NCI-H2107 treated with DMSO at 0.1 percent for 48 hours (cell line): ENCODE measurements around the gene SVBP.

Experiments
- DNase-seq: peaks from one replicate; lab custom pipeline; 2025; ENCODE audit not compliant: unreplicated experiment; lab: John Stamatoyannopoulos, UW

Gene SVBP

GRCh38 chr1:42765832-42766740 is 51.1 kb downstream of the SVBP start:
- peak; percentile 61 for DNase-seq

- DNase-seq = no peak
Observed at GRCh38 chr1:42765269-42765668, 51.9 kb downstream of the SVBP start.

GRCh38 chr1:42762269-42762668 is 54.9 kb downstream of the SVBP start:
- DNase-seq = no peak

GRCh38 chr1:42761567-42761966 is 55.6 kb downstream of the SVBP start:
- no peak for DNase-seq

- no peak for DNase-seq
Observed at GRCh38 chr1:42759114-42759513, 58.1 kb downstream of the SVBP start.

- no peak for DNase-seq
Observed at GRCh38 chr1:42758641-42759040, 58.6 kb downstream of the SVBP start.

GRCh38 chr1:42757892-42758275 is 59.3 kb downstream of the SVBP start:
- DNase-seq = no peak
